Measurements from ENCODE around the gene STAC.
"Not testable (repeated sequence)": the region's sequence is repeated elsewhere in the genome, so short reads cannot be mapped to it uniquely, and the experiment has no call there.

Gene STAC

DNA sequence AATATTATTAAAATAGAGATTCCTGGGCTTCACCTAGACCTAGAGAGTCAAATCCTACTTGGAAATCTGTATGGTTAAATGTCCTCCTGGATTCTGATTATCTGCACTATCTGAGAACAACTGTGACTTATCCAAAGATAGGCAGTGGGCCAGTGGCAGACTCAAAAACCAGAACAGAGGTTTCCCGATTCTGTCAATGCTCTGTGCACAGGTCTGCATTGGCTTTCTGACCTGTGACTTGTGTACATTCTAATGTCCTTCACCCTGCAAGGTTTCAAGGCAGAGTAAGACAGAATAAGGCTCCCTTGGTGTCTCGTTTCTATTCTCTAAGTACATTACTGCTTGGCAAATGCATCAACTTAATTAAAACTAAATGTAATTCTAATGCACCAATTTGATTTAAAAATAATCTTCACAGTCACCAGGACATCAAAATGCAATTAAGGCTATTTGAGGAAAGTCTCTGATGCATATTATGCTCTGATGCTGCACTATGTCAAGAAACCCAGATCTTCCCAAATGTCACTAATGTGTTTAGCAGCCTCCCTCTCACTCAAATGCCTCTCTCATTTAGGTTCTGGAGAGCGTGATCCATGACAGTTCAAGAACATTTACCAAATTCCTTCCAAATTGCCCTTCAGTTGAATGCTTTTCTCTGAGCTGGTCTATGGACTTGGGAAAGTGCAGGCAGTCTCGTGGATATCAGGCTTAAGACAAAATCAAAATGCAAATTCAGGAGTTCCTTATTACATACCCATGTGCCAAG is 140.1 kb downstream of the STAC start:
- no peak for DNase-seq

DNA sequence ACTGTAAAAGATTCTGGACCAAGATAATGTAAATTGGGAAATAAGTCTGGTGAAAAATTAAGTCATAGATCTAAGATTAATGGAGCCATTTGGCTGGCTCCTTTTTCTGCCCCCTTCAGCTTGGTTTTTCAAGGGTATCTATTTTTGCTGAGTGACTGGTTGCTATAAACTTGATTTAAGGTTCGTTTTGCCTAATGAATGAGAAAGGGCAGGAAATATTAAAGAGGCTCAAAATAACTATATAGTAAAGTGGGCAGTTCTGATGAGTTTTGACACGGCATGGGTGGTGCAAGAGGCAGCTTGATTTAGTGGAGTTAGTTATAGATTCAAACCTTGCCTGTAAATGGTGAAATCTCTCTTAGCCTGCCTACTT is 140.7 kb downstream of the STAC start:
- DNase-seq, result no peak

DNA sequence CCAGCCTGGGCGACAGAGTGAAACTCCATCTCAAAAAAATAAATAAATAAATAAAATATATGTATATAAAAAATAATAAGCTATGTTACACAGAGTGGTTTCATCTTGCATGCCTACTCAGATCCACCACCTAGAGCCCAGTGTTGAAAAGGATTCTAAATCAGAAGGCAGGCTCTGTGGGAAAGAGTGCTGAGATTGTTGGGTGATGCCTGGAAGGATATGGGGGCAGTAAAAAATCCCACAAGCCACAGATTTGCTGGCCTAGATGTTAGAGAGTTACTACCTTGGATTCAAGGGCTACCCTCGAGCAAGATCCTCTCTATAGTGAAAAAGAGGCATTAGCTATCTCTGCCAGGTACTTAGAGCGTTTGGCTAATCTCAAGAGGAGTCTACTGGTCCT is 144.3 kb downstream of the STAC start:
- DNase-seq, result no peak

DNA sequence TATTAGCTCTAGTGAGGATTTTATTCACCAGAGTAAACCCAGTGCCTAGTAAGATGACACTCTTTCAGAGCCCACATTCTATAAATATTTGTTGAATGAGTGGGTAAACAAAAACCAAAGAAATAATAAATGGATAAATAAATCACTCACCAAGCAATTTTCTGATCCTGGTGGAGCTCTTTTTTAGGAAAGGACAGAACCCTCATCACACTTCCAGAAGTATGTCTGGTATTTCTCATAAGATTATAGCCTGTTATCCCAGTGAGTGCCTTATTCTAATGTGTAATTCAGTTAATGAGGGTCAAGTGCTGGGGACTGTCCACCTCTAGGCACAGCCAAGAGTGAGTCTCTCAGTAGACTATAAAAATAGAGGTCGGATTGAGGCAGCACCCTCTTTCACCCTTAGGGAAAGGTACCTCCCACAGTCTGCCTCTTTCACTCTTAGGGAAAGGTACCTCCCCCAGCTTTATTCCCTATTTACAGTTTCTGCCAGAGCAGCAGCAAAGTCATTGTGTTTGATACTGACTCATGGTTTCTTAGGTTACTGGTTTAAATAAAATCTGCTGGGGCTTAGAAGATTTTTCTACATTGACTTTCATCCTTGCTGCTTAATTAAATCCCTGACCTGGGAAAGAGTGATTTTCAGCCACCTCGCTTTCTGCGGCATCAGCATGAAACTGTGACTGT is 145.0 kb downstream of the STAC start:
- no peak for DNase-seq

- no peak for DNase-seq
Observed at GRCh38 chr3:36538136-36538749, 157.9 kb downstream of the STAC start.

GRCh38 chr3:36540888-36541518 is 160.7 kb downstream of the STAC start:
- no peak for DNase-seq

DNA sequence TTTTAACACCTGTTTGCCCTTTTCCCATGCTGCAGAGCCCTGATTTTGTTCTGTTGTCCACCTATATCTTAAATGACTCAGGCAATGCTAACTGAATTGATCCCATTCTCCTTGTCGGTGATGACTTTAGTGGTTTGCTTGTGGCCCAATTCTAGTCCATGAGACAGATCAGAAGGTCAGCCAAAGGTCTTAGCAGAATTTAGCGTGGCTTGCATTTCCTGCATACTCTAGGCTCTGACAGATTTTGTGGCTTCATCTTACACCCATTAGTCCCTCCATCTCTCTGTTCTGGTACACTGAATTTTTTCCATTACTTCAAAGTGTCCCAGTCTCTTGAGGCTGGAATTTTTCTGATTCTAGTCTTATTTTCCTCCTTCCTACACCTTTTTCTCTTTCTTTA is 161.9 kb downstream of the STAC start:
- DNase-seq, result no peak

- no peak for DNase-seq
Observed at GRCh38 chr3:36543276-36543997, 163.1 kb downstream of the STAC start.

- DNase-seq, result no peak
Observed at GRCh38 chr3:36546226-36546625, 165.9 kb downstream of the STAC start.

- DNase-seq, result no peak
Observed at GRCh38 chr3:36548712-36549111, 168.4 kb downstream of the STAC start.

DNA sequence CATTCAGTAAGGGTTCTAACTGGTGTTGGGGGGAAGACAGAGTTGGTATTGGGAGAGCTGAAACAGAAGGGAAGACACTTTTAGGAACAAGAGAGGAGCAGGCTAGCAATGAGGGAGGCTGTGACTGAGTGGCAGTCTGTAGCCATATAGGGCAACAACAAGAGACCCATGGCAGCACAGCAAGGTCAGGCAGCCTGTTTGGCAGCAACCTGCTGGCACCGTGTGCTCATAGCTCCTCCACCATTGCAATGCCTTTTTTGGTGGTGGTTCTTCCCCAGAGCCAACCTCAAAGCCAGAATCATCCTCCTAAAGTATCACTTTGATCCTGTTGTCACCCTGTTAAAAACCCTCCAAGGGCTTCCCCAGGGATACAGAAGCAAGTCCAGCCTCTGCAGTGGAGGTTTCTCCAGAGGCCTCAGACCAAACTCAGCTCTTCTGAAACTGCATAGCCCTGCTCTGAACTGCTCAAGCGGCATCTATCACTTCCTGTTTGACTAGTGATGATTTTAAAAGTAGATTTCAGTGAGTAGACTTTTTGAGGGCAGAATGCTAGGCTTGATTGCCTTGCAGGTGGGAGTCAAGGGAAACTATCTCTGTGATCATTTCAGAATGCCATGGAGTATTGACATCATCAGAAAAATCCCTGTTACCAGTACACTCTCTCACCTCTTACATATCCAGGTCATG is 176.9 kb downstream of the STAC start:
- DNase-seq, result no peak

- DNase-seq, result no peak
Observed at GRCh38 chr3:36557708-36558421, 177.6 kb downstream of the STAC start.

GRCh38 chr3:36558961-36559360 is 178.7 kb downstream of the STAC start:
- DNase-seq, result no peak

DNA sequence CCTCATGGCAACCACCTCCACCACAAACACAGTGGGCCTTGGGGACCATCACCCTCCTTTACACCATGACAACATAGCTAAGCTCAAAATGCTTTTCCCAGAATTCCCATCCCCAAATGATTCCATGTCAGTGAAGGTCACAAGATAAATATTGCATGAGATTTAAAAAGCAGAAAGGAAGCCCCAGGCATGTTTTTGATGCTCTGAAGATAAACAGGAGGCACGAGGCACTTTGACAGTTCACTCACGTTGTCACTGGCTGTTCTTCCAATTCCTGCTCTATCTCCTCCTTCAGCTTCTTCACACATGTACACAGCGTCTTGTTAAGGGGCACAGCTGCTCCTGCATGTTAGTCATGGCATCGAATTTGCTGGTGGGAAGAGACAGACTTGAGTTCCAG is 180.4 kb downstream of the STAC start:
- no peak for DNase-seq

- no peak for DNase-seq
Observed at GRCh38 chr3:36561601-36562000, 181.3 kb downstream of the STAC start.

DNA sequence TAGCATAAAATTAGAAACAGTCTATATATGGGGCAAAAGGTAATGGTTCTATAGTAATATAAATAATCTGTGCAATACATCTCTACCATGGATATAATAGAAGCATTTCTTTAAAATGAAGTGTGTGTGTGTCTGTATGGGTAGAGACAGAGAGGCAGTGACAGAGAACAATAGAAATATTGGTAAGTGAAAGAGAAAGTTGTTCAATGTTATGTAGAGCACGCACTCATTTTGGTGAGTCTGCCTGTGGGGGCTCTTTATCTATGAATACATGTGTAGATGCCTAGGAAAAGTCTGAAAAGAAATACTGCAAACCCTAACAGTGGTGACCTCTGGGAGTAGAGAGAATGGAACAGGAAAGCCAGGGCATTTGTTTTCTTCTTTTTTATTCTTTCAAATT is 182.6 kb downstream of the STAC start:
- no peak for DNase-seq

GRCh38 chr3:36575241-36575640 is 194.9 kb downstream of the STAC start:
- no peak for DNase-seq

DNA sequence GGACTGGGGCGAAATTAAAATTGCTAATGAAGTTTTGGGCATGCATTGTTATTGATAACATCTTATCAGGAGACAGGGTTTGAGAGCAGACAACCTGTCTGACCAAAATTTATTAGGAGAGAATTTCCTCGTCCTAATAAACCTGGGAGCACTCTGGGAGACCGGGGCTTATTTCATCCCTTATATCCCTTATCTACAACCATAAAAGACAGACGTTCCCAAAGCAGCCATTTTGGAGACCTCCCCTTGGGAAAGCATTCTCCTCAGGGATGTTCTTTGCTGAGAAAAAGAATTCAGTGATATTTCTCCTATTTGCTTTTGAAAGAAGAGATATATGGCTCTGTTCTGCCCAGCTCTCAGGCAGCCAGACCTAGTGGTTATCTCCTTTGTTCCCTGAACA is 198.1 kb downstream of the STAC start:
- not testable (repeated sequence) for DNase-seq

GRCh38 chr3:36579746-36580145 is 199.4 kb downstream of the STAC start:
- DNase-seq, result no peak

DNA sequence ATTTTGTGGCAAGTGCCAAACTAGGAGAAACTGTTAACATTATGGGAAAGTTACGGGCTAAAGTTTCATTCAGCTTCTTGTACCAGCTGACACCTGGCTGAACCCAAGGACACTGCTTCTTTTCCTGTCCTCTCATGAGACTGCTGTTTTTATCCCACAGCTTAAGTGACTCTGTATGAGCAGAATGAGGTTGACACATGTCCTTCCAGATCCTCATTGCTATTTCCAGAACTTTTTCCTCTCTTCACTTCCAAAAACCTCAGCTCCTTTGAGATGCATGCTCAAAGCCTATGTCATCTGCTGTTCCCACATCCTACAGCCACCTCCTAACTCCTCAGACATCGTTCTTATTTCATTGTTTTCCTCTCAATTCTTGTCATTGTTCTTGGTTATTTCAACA is 200.4 kb downstream of the STAC start:
- DNase-seq, result no peak

GRCh38 chr3:36591959-36592358 is 211.7 kb downstream of the STAC start:
- no peak for DNase-seq

GRCh38 chr3:36595511-36595910 is 215.2 kb downstream of the STAC start:
- no peak for DNase-seq
